Measurements from ENCODE around the gene HBZ.

DNA sequence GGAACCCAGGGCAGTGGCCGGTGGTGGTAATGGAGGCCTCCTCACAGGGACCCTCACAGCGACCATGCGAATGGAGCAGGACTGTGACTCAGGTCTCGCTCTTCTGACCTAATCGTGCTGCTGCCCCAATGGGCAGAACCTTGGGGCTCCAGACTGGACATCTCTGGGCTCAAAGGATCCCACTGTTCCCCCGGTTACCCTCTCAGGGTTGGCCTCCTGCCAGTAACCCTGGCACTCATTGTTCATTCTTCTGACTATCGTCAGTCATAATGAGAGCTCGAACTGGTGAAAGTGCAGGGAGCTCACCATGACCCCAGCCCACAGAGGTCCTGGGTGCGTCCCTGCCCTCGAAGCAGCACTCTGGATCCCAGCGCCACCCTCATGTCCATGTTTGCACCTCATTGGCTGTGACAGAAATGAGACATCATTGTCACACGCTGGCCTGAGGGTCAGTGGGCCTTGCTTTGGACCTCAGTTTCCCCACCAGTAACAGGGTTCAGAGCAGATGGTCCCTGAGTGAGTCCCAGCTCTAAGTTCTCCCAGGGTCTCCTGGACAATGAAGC lies 10.0 kb upstream of the HBZ start:
- TF ChIP-seq RAD21 (IDR thresholded peaks at IDR 0.05; ENCODE audit: low read depth) (no peak), POLR2A (IDR thresholded peaks at IDR 0.05; ENCODE audit: borderline replicate concordance, extremely low read depth, insufficient read depth, insufficient read length) (no peak), POLR2AphosphoS5 (IDR thresholded peaks at IDR 0.05; ENCODE audit: low read depth, low read length) (no peak), JUND (IDR thresholded peaks at IDR 0.05) (no peak), EZH2 (IDR thresholded peaks at IDR 0.05) (no peak)
- TF ChIP-seq, protein P1, sequence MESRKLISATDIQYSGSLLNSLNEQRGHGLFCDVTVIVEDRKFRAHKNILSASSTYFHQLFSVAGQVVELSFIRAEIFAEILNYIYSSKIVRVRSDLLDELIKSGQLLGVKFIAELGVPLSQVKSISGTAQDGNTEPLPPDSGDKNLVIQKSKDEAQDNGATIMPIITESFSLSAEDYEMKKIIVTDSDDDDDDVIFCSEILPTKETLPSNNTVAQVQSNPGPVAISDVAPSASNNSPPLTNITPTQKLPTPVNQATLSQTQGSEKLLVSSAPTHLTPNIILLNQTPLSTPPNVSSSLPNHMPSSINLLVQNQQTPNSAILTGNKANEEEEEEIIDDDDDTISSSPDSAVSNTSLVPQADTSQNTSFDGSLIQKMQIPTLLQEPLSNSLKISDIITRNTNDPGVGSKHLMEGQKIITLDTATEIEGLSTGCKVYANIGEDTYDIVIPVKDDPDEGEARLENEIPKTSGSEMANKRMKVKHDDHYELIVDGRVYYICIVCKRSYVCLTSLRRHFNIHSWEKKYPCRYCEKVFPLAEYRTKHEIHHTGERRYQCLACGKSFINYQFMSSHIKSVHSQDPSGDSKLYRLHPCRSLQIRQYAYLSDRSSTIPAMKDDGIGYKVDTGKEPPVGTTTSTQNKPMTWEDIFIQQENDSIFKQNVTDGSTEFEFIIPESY (IDR thresholded peaks at IDR 0.05; ENCODE audit: extremely low read depth, insufficient replicate concordance, low read length): no peak
- TF ChIP-seq, protein P2, sequence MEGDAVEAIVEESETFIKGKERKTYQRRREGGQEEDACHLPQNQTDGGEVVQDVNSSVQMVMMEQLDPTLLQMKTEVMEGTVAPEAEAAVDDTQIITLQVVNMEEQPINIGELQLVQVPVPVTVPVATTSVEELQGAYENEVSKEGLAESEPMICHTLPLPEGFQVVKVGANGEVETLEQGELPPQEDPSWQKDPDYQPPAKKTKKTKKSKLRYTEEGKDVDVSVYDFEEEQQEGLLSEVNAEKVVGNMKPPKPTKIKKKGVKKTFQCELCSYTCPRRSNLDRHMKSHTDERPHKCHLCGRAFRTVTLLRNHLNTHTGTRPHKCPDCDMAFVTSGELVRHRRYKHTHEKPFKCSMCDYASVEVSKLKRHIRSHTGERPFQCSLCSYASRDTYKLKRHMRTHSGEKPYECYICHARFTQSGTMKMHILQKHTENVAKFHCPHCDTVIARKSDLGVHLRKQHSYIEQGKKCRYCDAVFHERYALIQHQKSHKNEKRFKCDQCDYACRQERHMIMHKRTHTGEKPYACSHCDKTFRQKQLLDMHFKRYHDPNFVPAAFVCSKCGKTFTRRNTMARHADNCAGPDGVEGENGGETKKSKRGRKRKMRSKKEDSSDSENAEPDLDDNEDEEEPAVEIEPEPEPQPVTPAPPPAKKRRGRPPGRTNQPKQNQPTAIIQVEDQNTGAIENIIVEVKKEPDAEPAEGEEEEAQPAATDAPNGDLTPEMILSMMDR (IDR thresholded peaks at IDR 0.05 in 2 of 3, conservative IDR thresholded peaks at IDR 0.05 in 1 of 3; ENCODE audit: borderline replicate concordance in 1 of 3, insufficient read depth in 1 of 3, low read depth in 2 of 3, low read length in 2 of 3): no peak

Data from HCT116 (cell line).